ENCODE measurements around the gene AFAP1L2. TPM values are rescaled to one million over a fixed set of nuclear protein-coding genes. Genes with fewer than 3 reads are reported as not detected.

Gene AFAP1L2
- total RNA-seq, 3 donors from 2014 or later: 4.2 to 43.9 (median 20.0) TPM

- TF ChIP-seq POLR2AphosphoS5 (IDR thresholded peaks at IDR 0.05) (no peak), POLR2A (IDR thresholded peaks at IDR 0.05) (no peak), CTCF (IDR thresholded peaks at IDR 0.05) (no peak)
- H3K9me3 ChIP-seq: peaks cover 6 to 7% of the 10 kb centered on the region in 2 donors
- intact Hi-C loops (cut with DNase I; ENCODE audit: low total_unique reads): no loop called here
- no peak for DNase-seq (ENCODE audit: low spot score in 2 of 2)
- H3K36me3 ChIP-seq: peaks cover 17% of the 10 kb centered on the region
- H3K4me3 ChIP-seq: no peak overlapping the region
- H3K27ac ChIP-seq: peak overlapping the region; percentile 59 to 60
- H3K27me3 ChIP-seq: no peaks in the 10 kb centered on the region
- H3K4me1 ChIP-seq: no peaks in the 10 kb centered on the region
These were observed 103.1 kb downstream of the AFAP1L2 start for GRCh38 chr10:114301177-114301576.

- H3K9me3 ChIP-seq: peaks cover 16% of the 10 kb centered on the region in 2 donors
- TF ChIP-seq CTCF (IDR thresholded peaks at IDR 0.05): no peak
- no peak for TF ChIP-seq POLR2A (IDR thresholded peaks at IDR 0.05)
- TF ChIP-seq POLR2AphosphoS5 (IDR thresholded peaks at IDR 0.05): no peak
- H3K27ac ChIP-seq: no peak overlapping the region
- peaks cover 28% of the 10 kb centered on the region for H3K36me3 ChIP-seq
- no peaks in the 10 kb centered on the region for H3K27me3 ChIP-seq
- no peak overlapping the region for H3K4me3 ChIP-seq
- no peaks in the 10 kb centered on the region for H3K4me1 ChIP-seq
- intact Hi-C loops (cut with DNase I; ENCODE audit: low total_unique reads): no loop called here
- no peak for DNase-seq (ENCODE audit: low spot score in 2 of 2)
These were observed 104.2 kb downstream of the AFAP1L2 start for GRCh38 chr10:114300036-114300645.

GRCh38 chr10:114297136-114297705 lies 107.1 kb downstream of the AFAP1L2 start:
- DNase-seq (ENCODE audit: low spot score in 2 of 2): no peak
- Histone ChIP-seq H3K4me3 (no peak overlapping the region), H3K36me3 (peaks cover 30% of the 10 kb centered on the region), H3K27me3 (no peaks in the 10 kb centered on the region), H3K4me1 (no peaks in the 10 kb centered on the region), H3K9me3 (peaks cover 16 to 17% of the 10 kb centered on the region in 2 donors), H3K27ac (no peak overlapping the region)
- TF ChIP-seq CTCF (IDR thresholded peaks at IDR 0.05) (no peak), POLR2AphosphoS5 (IDR thresholded peaks at IDR 0.05) (no peak), POLR2A (IDR thresholded peaks at IDR 0.05) (no peak)
- intact Hi-C loops (cut with DNase I; ENCODE audit: low total_unique reads): no loop called here

GRCh38 chr10:114295393-114295792 lies 108.9 kb downstream of the AFAP1L2 start:
- Histone ChIP-seq H3K4me3 (no peak overlapping the region), H3K9me3 (peaks cover 16 to 17% of the 10 kb centered on the region in 2 donors), H3K27ac (no peak overlapping the region), H3K4me1 (no peaks in the 10 kb centered on the region), H3K27me3 (no peaks in the 10 kb centered on the region), H3K36me3 (peaks cover 30% of the 10 kb centered on the region)
- no peak for DNase-seq (ENCODE audit: low spot score in 2 of 2)
- intact Hi-C loops (cut with DNase I; ENCODE audit: low total_unique reads): no loop called here
- no peak for TF ChIP-seq POLR2A (IDR thresholded peaks at IDR 0.05)

- Histone ChIP-seq H3K4me1 (no peaks in the 10 kb centered on the region), H3K4me3 (no peak overlapping the region), H3K27me3 (no peaks in the 10 kb centered on the region), H3K27ac (no peak overlapping the region), H3K9me3 (peaks cover 16 to 17% of the 10 kb centered on the region in 2 donors), H3K36me3 (peaks cover 30% of the 10 kb centered on the region)
- TF ChIP-seq POLR2AphosphoS5 (IDR thresholded peaks at IDR 0.05) (no peak), POLR2A (IDR thresholded peaks at IDR 0.05) (no peak), CTCF (IDR thresholded peaks at IDR 0.05) (no peak)
- no peak for DNase-seq (ENCODE audit: low spot score in 2 of 2)
- intact Hi-C loops (cut with DNase I; ENCODE audit: low total_unique reads): no loop called here
These were observed 109.8 kb downstream of the AFAP1L2 start for GRCh38 chr10:114294549-114294948.
